Measurements from ENCODE around the gene GRSF1.

DNA sequence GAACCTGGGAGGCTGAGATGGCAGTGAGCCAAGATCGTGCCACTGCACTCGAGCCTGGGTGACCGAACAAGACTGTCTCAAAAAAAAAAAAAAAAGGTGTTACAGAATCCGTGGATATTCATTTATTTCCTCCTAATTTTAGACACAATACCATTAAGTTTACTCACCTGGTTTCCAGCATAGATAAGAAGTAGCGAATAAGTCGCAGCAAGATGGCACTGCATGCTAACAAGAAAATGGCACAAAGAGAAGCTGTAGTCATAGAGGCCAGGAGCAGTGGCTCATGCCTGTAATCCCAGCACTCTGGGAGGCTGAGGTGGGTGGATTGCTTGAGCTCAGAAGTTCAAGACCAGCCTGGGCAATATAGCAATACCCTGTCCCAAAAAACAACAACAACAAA lies 45.5 kb upstream of the GRSF1 start:
- no peak for TF ChIP-seq POLR2A (IDR thresholded peaks at IDR 0.05)
- TF ChIP-seq, protein P1, sequence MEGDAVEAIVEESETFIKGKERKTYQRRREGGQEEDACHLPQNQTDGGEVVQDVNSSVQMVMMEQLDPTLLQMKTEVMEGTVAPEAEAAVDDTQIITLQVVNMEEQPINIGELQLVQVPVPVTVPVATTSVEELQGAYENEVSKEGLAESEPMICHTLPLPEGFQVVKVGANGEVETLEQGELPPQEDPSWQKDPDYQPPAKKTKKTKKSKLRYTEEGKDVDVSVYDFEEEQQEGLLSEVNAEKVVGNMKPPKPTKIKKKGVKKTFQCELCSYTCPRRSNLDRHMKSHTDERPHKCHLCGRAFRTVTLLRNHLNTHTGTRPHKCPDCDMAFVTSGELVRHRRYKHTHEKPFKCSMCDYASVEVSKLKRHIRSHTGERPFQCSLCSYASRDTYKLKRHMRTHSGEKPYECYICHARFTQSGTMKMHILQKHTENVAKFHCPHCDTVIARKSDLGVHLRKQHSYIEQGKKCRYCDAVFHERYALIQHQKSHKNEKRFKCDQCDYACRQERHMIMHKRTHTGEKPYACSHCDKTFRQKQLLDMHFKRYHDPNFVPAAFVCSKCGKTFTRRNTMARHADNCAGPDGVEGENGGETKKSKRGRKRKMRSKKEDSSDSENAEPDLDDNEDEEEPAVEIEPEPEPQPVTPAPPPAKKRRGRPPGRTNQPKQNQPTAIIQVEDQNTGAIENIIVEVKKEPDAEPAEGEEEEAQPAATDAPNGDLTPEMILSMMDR (IDR thresholded peaks at IDR 0.05), result no peak
